Osteoblast (primary cell): ENCODE measurements around the gene STK32B. TPM values are rescaled to one million over a fixed set of nuclear protein-coding genes. Genes with fewer than 3 reads are reported as not detected.

Experiments
- DNase-seq: peaks from one replicate; pipeline ENCODE4 v3.0.0; 2011; ENCODE audit warnings: low spot score, mixed read lengths; ENCODE audit not compliant: insufficient read length; ENCODE audit errors: missing footprints
- H2AFZ ChIP-seq: 2 replicates; pipeline ENCODE4 v1.6.0; 2011; ENCODE audit warnings: mild to moderate bottlenecking, low read length
- H3K27ac ChIP-seq: 2 replicates; pipeline ENCODE4 v1.5.1; 2011; ENCODE audit warnings: mild to moderate bottlenecking, low read depth, low read length, moderate library complexity
- H3K27me3 ChIP-seq: 2 replicates; pipeline ENCODE4 v1.6.0; 2012; ENCODE audit warnings: mild to moderate bottlenecking, control low read depth, inconsistent platforms, low read length, moderate library complexity; ENCODE audit not compliant: insufficient read depth
- H3K36me3 ChIP-seq: 2 replicates; pipeline ENCODE4 v1.5.1; 2011; ENCODE audit warnings: mild to moderate bottlenecking, low read length, control low read depth, moderate library complexity; ENCODE audit not compliant: insufficient read depth
- H3K4me1 ChIP-seq: 2 replicates; pipeline ENCODE4 v1.5.1; 2011; ENCODE audit warnings: mild to moderate bottlenecking, low read length, control low read depth, moderate library complexity; ENCODE audit not compliant: insufficient read depth
- H3K4me2 ChIP-seq: 2 replicates; pipeline ENCODE4 v1.6.0; 2011; ENCODE audit warnings: mild to moderate bottlenecking, low read length; ENCODE audit not compliant: insufficient read depth
- H3K4me3 ChIP-seq: fragments of 200-600 bp; sonication (generic); 3 replicates; pipeline ENCODE4 v1.5.1; 2012; ENCODE audit warnings: mild to moderate bottlenecking, low read length, inconsistent platforms; ENCODE audit not compliant: insufficient read depth
- H3K79me2 ChIP-seq: 2 replicates; pipeline ENCODE4 v1.6.0; 2012; ENCODE audit warnings: mild to moderate bottlenecking, low read length, control low read depth, inconsistent platforms; ENCODE audit not compliant: insufficient read depth
- H3K9me3 ChIP-seq: 2 replicates; pipeline ENCODE4 v1.5.1; 2011; ENCODE audit warnings: low read depth, low read length, control low read depth
- H4K20me1 ChIP-seq: 2 replicates; pipeline ENCODE4 v1.6.0; 2012; ENCODE audit warnings: mild to moderate bottlenecking, low read length, control low read depth; ENCODE audit not compliant: insufficient read depth
- total RNA-seq: library from RNA; depleted of rRNA; stranded (reverse); fragments of >200 nt; gene quantifications from 2 replicates; pipeline ENCODE4 v1.2.3, GENCODE V29; 2012
- TF ChIP-seq, protein P1 (sequence below): IDR thresholded peaks from 2 replicates; pipeline ENCODE4 v1.5.1; 2011; ENCODE audit warnings: mild to moderate bottlenecking, low read depth, low read length, moderate library complexity; ENCODE audit errors: extremely low read depth

The STK32B gene
- total RNA-seq, 1 donor: 1.1 TPM

DNA sequence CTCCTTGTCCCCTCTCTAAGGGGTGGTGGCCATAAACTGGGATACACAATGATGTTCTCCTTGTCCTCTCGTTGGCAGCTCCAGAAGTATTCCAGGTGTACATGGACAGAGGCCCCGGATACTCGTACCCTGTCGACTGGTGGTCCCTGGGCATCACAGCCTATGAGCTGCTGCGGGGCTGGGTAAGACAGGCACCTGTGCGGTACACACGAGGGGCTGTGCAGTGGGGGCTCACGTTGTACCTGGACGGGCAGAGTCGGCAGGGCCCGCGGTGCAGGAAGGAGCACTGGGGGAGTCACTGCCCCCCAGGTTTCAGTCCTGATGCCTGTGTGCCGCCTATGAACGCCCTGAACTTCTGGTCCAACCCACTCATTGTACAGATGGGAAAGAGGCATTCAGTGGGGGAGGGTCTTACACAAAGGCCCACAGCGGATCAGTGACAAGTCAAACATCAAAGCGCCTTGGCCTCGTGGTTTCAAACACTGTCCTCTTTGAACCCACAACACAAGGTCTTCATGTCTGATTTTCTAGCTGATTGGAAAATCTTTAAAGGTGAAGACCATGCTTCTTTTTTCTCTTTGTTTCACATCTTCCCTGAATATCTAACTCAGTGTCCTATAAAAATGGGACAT, 395.4 kb downstream of the STK32B start:
- no peak for DNase-seq
- Histone ChIP-seq H3K36me3 (no peaks in the 10 kb centered on the region), H2AFZ (no peak overlapping the region), H3K79me2 (no peaks in the 10 kb centered on the region), H3K4me3 (no peak overlapping the region), H3K27ac (no peak overlapping the region), H3K4me1 (no peaks in the 10 kb centered on the region), H3K9me3 (no peaks in the 10 kb centered on the region), H3K27me3 (no peaks in the 10 kb centered on the region), H3K4me2 (no peak overlapping the region), H4K20me1 (no peaks in the 10 kb centered on the region)
- TF ChIP-seq, protein P1, sequence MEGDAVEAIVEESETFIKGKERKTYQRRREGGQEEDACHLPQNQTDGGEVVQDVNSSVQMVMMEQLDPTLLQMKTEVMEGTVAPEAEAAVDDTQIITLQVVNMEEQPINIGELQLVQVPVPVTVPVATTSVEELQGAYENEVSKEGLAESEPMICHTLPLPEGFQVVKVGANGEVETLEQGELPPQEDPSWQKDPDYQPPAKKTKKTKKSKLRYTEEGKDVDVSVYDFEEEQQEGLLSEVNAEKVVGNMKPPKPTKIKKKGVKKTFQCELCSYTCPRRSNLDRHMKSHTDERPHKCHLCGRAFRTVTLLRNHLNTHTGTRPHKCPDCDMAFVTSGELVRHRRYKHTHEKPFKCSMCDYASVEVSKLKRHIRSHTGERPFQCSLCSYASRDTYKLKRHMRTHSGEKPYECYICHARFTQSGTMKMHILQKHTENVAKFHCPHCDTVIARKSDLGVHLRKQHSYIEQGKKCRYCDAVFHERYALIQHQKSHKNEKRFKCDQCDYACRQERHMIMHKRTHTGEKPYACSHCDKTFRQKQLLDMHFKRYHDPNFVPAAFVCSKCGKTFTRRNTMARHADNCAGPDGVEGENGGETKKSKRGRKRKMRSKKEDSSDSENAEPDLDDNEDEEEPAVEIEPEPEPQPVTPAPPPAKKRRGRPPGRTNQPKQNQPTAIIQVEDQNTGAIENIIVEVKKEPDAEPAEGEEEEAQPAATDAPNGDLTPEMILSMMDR: no peak

DNA sequence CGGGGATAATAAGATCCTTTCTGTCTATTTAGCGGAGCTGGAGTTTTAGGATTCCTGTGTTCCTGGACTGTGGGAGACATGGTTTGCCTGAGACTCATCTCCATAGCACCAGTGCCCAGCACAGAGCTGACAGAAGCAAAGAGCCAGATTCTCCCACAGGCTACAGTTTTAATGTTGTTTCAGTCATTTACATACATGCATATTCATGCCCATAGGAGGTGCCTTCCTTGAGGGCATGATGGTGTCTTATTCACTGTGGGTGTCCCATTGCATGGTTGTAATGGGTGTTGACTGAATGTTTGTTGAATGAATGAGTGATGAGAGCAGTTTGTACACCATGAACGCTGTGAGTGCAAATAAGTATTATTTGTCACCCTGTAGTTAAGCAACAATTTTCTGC, 396.5 kb downstream of the STK32B start:
- Histone ChIP-seq H4K20me1 (no peaks in the 10 kb centered on the region), H3K27ac (no peak overlapping the region), H3K9me3 (no peaks in the 10 kb centered on the region), H2AFZ (no peak overlapping the region), H3K4me1 (no peaks in the 10 kb centered on the region), H3K4me2 (no peak overlapping the region), H3K36me3 (no peaks in the 10 kb centered on the region), H3K79me2 (no peaks in the 10 kb centered on the region), H3K27me3 (no peaks in the 10 kb centered on the region), H3K4me3 (no peak overlapping the region)
- no peak for DNase-seq
- TF ChIP-seq, protein P1: no peak

DNA sequence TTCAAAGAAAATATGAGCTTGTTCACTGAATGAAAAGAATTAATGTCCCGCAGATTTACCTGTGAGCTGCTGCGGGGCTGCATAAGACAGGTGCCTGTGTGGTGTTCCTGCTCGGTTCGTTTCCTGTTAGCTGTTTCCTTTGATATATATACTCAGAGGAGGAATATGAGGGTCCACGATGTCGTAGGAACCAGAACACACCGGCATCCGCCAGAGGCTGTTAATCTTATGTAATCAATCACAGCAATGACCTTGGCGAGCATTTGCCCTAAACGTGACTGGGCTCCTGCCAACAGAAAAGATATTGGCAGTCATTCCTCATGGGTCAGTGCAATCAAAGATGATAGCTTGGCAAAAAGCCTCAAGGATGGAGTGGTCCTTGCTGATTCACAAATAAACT, 396.9 kb downstream of the STK32B start:
- H3K79me2 ChIP-seq: no peaks in the 10 kb centered on the region
- TF ChIP-seq, protein P1: no peak
- H3K27ac ChIP-seq: no peak overlapping the region
- H3K36me3 ChIP-seq: no peaks in the 10 kb centered on the region
- H2AFZ ChIP-seq: no peak overlapping the region
- no peak overlapping the region for H3K4me3 ChIP-seq
- H3K9me3 ChIP-seq: no peaks in the 10 kb centered on the region
- no peak for DNase-seq
- H3K4me2 ChIP-seq: no peak overlapping the region
- no peaks in the 10 kb centered on the region for H3K27me3 ChIP-seq
- H3K4me1 ChIP-seq: no peaks in the 10 kb centered on the region
- no peaks in the 10 kb centered on the region for H4K20me1 ChIP-seq

DNA sequence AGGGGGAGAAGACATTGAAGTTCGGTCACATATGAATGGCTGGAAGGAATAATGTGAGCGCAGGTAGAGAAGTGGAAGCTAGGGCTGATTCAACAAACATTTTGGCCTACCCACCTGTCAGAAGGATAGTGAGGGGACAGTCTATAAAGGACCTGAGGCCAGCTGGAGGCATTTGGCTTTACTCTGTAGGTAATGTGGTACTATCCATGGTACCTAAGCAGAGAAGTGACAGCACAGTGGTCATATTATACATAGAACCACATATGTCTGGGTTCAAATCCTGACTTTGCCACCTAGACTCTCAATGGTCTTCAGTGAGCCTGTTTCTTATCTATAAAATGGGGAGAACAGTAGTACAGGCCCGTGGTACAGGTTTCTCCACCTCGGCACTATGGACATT, 400.0 kb downstream of the STK32B start:
- Histone ChIP-seq H3K79me2 (no peaks in the 10 kb centered on the region), H3K4me1 (no peaks in the 10 kb centered on the region), H3K36me3 (no peaks in the 10 kb centered on the region), H3K27ac (no peak overlapping the region), H3K27me3 (no peaks in the 10 kb centered on the region), H3K4me3 (no peak overlapping the region), H3K4me2 (no peak overlapping the region), H2AFZ (no peak overlapping the region), H4K20me1 (no peaks in the 10 kb centered on the region), H3K9me3 (no peaks in the 10 kb centered on the region)
- TF ChIP-seq, protein P1: no peak
- no peak for DNase-seq
